Osteocyte (in vitro differentiated cells): ENCODE results near the gene SEZ6L. TPM values are rescaled to one million over a fixed set of nuclear protein-coding genes. Genes with fewer than 3 reads are reported as not detected.

Experiments used
- DNase-seq: peaks from one replicate; pipeline ENCODE4 v3.0.0; 2021; ENCODE audit warnings: mixed read lengths; ENCODE audit not compliant: unreplicated experiment; ENCODE audit errors: extremely low spot score
- H3K27ac Mint-ChIP-seq: one replicate; pipeline ENCODE4 v1.8.0; 2021; ENCODE audit warnings: mild to moderate bottlenecking, mixed read lengths; ENCODE audit not compliant: unreplicated experiment
- H3K27me3 Mint-ChIP-seq: one replicate; pipeline ENCODE4 v1.8.0; 2021; ENCODE audit warnings: mixed read lengths; ENCODE audit not compliant: unreplicated experiment
- H3K36me3 Mint-ChIP-seq: one replicate; pipeline ENCODE4 v1.8.0; 2021; ENCODE audit warnings: mixed read lengths; ENCODE audit not compliant: unreplicated experiment
- H3K4me1 Mint-ChIP-seq: one replicate; pipeline ENCODE4 v1.8.0; 2021; ENCODE audit warnings: mixed read lengths; ENCODE audit not compliant: unreplicated experiment
- H3K4me3 Mint-ChIP-seq: one replicate; pipeline ENCODE4 v1.8.0; 2021; ENCODE audit warnings: mild to moderate bottlenecking, moderate library complexity, mixed read lengths; ENCODE audit not compliant: unreplicated experiment
- H3K9me3 Mint-ChIP-seq: one replicate; pipeline ENCODE4 v1.8.0; 2021; ENCODE audit warnings: mixed read lengths; ENCODE audit not compliant: unreplicated experiment
- total RNA-seq: library from RNA; stranded (reverse); gene quantifications from 2 replicates; pipeline ENCODE4 v1.2.1, GENCODE V29; 2021
- TF ChIP-seq, protein P1 (sequence below): fragments of 200-600 bp; sonication (generic); IDR thresholded peaks from 2 replicates; pipeline ENCODE4 v1.5.0; 2021; ENCODE audit warnings: antibody characterized with exemption, mild to moderate bottlenecking, moderate library complexity

The SEZ6L gene
- total RNA-seq, 1 donor from 2014 or later: not detected

DNA sequence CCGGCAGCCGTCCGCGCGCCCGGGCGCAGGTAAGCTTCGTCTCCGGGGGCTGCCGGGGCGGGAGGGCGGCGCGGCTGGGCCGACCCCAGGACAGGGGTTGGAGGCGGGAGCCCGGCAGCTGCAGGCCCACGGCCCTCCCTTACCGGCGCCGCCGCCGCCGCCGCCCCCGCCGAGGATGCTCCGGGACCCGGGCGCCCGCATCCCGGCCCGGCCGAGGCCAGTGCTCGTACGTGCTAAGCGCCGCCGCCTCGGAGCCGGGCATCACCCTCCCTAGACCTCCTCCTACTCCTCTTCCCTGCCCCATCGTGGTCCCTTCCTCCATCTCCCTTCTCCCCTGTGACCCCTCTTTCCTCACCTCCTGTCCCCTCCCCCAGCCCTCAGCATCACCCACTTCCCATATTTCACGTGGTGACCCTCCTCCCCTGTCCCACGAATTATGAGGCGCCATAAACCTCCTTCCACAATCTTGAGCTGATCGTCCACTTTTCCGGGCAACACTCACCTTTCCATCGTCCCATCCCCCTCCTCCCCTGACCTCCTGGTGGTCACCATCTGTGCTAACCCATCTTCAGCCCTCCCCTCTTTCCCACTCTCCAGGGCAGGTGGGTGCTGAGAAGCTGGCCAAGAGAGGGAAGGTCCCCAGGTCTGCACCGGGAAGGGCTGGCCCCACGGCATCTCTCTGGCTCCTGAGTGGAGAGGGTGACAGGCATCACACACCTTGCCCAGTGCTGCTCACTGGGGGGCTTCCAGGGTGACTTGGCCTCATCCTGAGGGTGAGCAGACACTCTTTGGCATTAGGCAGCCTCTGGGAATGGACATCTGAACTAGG, 260.4 kb downstream of the SEZ6L start:
- Mint-ChIP-seq H3K4me1 (peaks cover 27% of the 10 kb centered on the region), H3K27ac (peak overlapping the region; percentile 52), H3K9me3 (no peaks in the 10 kb centered on the region), H3K4me3 (peak overlapping the region; percentile 67), H3K27me3 (peaks cover 23% of the 10 kb centered on the region), H3K36me3 (peaks cover 3% of the 10 kb centered on the region)
- TF ChIP-seq, protein P1, sequence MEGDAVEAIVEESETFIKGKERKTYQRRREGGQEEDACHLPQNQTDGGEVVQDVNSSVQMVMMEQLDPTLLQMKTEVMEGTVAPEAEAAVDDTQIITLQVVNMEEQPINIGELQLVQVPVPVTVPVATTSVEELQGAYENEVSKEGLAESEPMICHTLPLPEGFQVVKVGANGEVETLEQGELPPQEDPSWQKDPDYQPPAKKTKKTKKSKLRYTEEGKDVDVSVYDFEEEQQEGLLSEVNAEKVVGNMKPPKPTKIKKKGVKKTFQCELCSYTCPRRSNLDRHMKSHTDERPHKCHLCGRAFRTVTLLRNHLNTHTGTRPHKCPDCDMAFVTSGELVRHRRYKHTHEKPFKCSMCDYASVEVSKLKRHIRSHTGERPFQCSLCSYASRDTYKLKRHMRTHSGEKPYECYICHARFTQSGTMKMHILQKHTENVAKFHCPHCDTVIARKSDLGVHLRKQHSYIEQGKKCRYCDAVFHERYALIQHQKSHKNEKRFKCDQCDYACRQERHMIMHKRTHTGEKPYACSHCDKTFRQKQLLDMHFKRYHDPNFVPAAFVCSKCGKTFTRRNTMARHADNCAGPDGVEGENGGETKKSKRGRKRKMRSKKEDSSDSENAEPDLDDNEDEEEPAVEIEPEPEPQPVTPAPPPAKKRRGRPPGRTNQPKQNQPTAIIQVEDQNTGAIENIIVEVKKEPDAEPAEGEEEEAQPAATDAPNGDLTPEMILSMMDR: no peak
- DNase-seq: no peak

DNA sequence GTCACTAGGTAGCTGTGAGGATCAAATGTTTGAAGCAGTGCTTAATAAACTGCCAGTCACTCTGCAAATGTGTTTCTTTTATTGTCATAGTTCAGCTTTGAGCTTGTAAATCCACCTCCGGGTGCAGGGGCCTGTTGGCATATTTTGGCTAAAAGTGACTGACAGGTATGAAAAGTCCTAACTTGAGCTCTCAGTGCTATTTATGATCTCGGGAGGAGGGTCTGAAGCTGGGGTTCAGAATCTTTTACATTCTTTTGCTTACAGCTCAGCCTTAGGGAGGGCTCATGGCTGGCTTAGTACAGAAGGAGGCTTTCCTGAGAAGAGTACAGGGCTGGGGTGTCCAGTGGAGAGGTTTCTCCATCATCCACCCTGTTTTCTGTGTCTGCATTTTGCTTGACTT, 261.3 kb downstream of the SEZ6L start:
- H3K27me3 Mint-ChIP-seq: peaks cover 14% of the 10 kb centered on the region
- peaks cover 5% of the 10 kb centered on the region for H3K36me3 Mint-ChIP-seq
- TF ChIP-seq, protein P1: no peak
- no peaks in the 10 kb centered on the region for H3K9me3 Mint-ChIP-seq
- no peak for DNase-seq
- peak overlapping the region; percentile 45 for H3K27ac Mint-ChIP-seq
- H3K4me1 Mint-ChIP-seq: peaks cover 27% of the 10 kb centered on the region
- peak overlapping the region; percentile 67 for H3K4me3 Mint-ChIP-seq

- no peak for DNase-seq
- H3K4me1 Mint-ChIP-seq: peaks cover 27% of the 10 kb centered on the region
- H3K9me3 Mint-ChIP-seq: no peaks in the 10 kb centered on the region
- H3K27ac Mint-ChIP-seq: peak overlapping the region; percentile 45
- peaks cover 7% of the 10 kb centered on the region for H3K27me3 Mint-ChIP-seq
- TF ChIP-seq, protein P1: no peak
- H3K4me3 Mint-ChIP-seq: peak overlapping the region; percentile 67
- peaks cover 5% of the 10 kb centered on the region for H3K36me3 Mint-ChIP-seq
Observed at GRCh38 chr22:26431261-26431995, 262.2 kb downstream of the SEZ6L start.

DNA sequence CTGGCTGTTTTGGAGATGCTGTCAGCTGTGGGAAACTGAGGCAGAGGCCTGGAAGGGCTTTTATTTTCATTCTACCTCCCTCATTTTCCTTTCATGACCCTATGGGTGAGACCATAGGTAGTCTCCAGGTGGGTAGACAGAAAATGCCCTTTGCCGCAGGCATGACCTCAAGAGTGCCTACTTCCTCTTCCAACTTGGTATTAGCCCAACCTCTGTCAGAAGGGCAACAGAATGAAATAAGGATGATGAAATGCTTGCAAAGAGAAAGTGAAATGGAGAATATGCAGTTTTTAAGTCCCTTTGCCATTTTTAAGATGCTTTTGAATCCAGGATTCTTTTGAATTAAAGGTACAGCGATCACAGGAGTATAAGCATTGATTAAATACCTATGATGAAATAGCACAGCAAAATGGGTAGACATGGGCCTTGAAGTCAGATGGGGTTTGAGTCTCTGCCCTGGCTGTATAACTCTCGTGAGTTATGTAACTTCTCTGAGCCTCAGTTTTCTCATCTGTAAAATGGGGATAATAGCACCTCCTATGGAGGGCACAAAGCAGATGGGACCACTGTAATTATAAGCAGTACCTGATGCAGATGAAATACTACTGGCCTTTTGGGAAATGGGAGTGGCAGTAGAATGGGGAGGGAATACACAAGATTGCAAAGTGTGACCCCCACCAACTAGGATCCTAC, 263.5 kb downstream of the SEZ6L start:
- Mint-ChIP-seq H3K27me3 (no peaks in the 10 kb centered on the region), H3K9me3 (no peaks in the 10 kb centered on the region), H3K4me3 (no peak overlapping the region), H3K27ac (no peak overlapping the region), H3K4me1 (peaks cover 27% of the 10 kb centered on the region), H3K36me3 (peaks cover 5% of the 10 kb centered on the region)
- TF ChIP-seq, protein P1: no peak
- DNase-seq: no peak
